Measurements from ENCODE around the gene CCDC194.
"Not testable (repeated sequence)": the region's sequence is repeated elsewhere in the genome, so short reads cannot be mapped to it uniquely, and the experiment has no call there.

Gene CCDC194

GRCh38 chr19:17376935-17377600, 16.9 kb downstream of the CCDC194 start, which contains the start of gene PLVAP:
Gene PLVAP, minus strand, starts transcription at chr19:17377342. Its CDS starts 54 bp downstream, at chr19:17377288.
- no peaks in the 10 kb centered on the region for H3K27me3 ChIP-seq (ENCODE audit: insufficient read depth, low read length)
- no peak within 1 kb of the TSS for H2BK5ac ChIP-seq (ENCODE audit: low read depth, low read length, poor library complexity)
- H2AFZ ChIP-seq (ENCODE audit: insufficient read depth, low read length, poor library complexity) = no peak within 1 kb of the TSS
- no peaks in the 10 kb centered on the region for H3K79me2 ChIP-seq (ENCODE audit: control insufficient read depth, insufficient read depth, low read length, poor library complexity)
- no CpG with 5 or more reads among the region's 39 CpGs for WGBS (ENCODE audit: extremely low coverage, insufficient coverage, insufficient read length)
- no peak within 1 kb of the TSS for H3K27ac ChIP-seq (ENCODE audit: low read depth, low read length)
- H3K36me3 ChIP-seq (ENCODE audit: control insufficient read depth in 1 of 2, insufficient read depth in 2 of 2, low read length in 2 of 2) = no peaks in the 10 kb centered on the region
- H3K4ac ChIP-seq (ENCODE audit: low read depth, low read length) = no peak within 1 kb of the TSS
- H3K9me3 ChIP-seq (ENCODE audit: insufficient read depth, low read depth, low read length) = no peaks in the 10 kb centered on the region
- H2BK12ac ChIP-seq (ENCODE audit: low read length) = no peak within 1 kb of the TSS
- H3K14ac ChIP-seq (ENCODE audit: low read length) = no peak within 1 kb of the TSS
- no peak within 1 kb of the TSS for H2BK120ac ChIP-seq (ENCODE audit: insufficient read depth, low read length, poor library complexity)
- H3K4me3 ChIP-seq (ENCODE audit: low read depth, low read length) = no peak within 1 kb of the TSS
- peaks cover 0 to 7% of the 10 kb centered on the region in 2 experiments for H3K4me1 ChIP-seq (ENCODE audit: control insufficient read depth in 1 of 2, insufficient read depth in 2 of 2, low read length in 2 of 2)
- H3K79me1 ChIP-seq (ENCODE audit: low read length) = no peaks in the 10 kb centered on the region
- H3K9ac ChIP-seq (ENCODE audit: low read length) = no peak within 1 kb of the TSS
- H2AK5ac ChIP-seq (ENCODE audit: low read length) = no peak within 1 kb of the TSS
- no peak for DNase-seq
- no peak within 1 kb of the TSS for H4K8ac ChIP-seq (ENCODE audit: low read depth, low read length)
- H3K18ac ChIP-seq (ENCODE audit: low read length) = no peak within 1 kb of the TSS
- H4K91ac ChIP-seq (ENCODE audit: low read depth, low read length) = no peak within 1 kb of the TSS
- H3K4me2 ChIP-seq (ENCODE audit: low read length) = no peak within 1 kb of the TSS
- no peak within 1 kb of the TSS for H4K12ac ChIP-seq (ENCODE audit: low read depth, low read length)
- H3K23ac ChIP-seq (ENCODE audit: low read length) = no peak within 1 kb of the TSS

GRCh38 chr19:17370026-17370587, 23.9 kb downstream of the CCDC194 start:
- H2AFZ ChIP-seq (ENCODE audit: insufficient read depth, low read length, poor library complexity) = no peak overlapping the region
- peak; percentile 14 to 40 for DNase-seq

GRCh38 chr19:17365361-17365760, 28.6 kb downstream of the CCDC194 start:
- Histone ChIP-seq H4K91ac (ENCODE audit: low read depth, low read length) (no peak overlapping the region), H3K4me2 (ENCODE audit: low read length) (no peak overlapping the region), H3K4me3 (ENCODE audit: low read depth, low read length) (no peak overlapping the region), H2BK12ac (ENCODE audit: low read length) (no peak overlapping the region), H3K18ac (ENCODE audit: low read length) (no peak overlapping the region), H3K27ac (ENCODE audit: low read depth, low read length) (no peak overlapping the region), H3K27me3 (ENCODE audit: insufficient read depth, low read length) (no peaks in the 10 kb centered on the region), H3K9me3 (ENCODE audit: insufficient read depth, low read depth, low read length) (no peaks in the 10 kb centered on the region), H4K12ac (ENCODE audit: low read depth, low read length) (no peak overlapping the region), H3K4ac (ENCODE audit: low read depth, low read length) (no peak overlapping the region), H3K14ac (ENCODE audit: low read length) (no peak overlapping the region), H4K8ac (ENCODE audit: low read depth, low read length) (no peak overlapping the region), H3K4me1 (ENCODE audit: control insufficient read depth in 1 of 2, insufficient read depth in 2 of 2, low read length in 2 of 2) (no peaks in the 10 kb centered on the region), H3K23ac (ENCODE audit: low read length) (no peak overlapping the region), H2AFZ (ENCODE audit: insufficient read depth, low read length, poor library complexity) (no peak overlapping the region), H3K79me1 (ENCODE audit: low read length) (no peaks in the 10 kb centered on the region), H2BK120ac (ENCODE audit: insufficient read depth, low read length, poor library complexity) (no peak overlapping the region), H3K79me2 (ENCODE audit: control insufficient read depth, insufficient read depth, low read length, poor library complexity) (no peaks in the 10 kb centered on the region), H2AK5ac (ENCODE audit: low read length) (no peak overlapping the region), H3K9ac (ENCODE audit: low read length) (no peak overlapping the region), H2BK5ac (ENCODE audit: low read depth, low read length, poor library complexity) (no peak overlapping the region), H3K36me3 (ENCODE audit: control insufficient read depth in 1 of 2, insufficient read depth in 2 of 2, low read length in 2 of 2) (no peaks in the 10 kb centered on the region)
- no peak for DNase-seq
- WGBS (ENCODE audit: extremely low coverage, insufficient coverage, insufficient read length) = no CpG with 5 or more reads among the region's 22 CpGs

More at GRCh38 chr19:17370026-17370587, 23.9 kb downstream of the CCDC194 start:
- Histone ChIP-seq H3K27me3 (ENCODE audit: insufficient read depth, low read length) (no peaks in the 10 kb centered on the region), H4K12ac (ENCODE audit: low read depth, low read length) (no peak overlapping the region), H3K4me2 (ENCODE audit: low read length) (no peak overlapping the region), H3K9ac (ENCODE audit: low read length) (no peak overlapping the region), H3K4me3 (ENCODE audit: low read depth, low read length) (no peak overlapping the region), H2AK5ac (ENCODE audit: low read length) (no peak overlapping the region), H3K4ac (ENCODE audit: low read depth, low read length) (no peak overlapping the region), H3K79me1 (ENCODE audit: low read length) (no peaks in the 10 kb centered on the region), H3K9me3 (ENCODE audit: insufficient read depth, low read depth, low read length) (no peaks in the 10 kb centered on the region), H4K91ac (ENCODE audit: low read depth, low read length) (no peak overlapping the region), H3K27ac (ENCODE audit: low read depth, low read length) (no peak overlapping the region), H2BK5ac (ENCODE audit: low read depth, low read length, poor library complexity) (no peak overlapping the region), H3K79me2 (ENCODE audit: control insufficient read depth, insufficient read depth, low read length, poor library complexity) (no peaks in the 10 kb centered on the region), H3K23ac (ENCODE audit: low read length) (no peak overlapping the region), H2BK12ac (ENCODE audit: low read length) (no peak overlapping the region), H3K18ac (ENCODE audit: low read length) (no peak overlapping the region), H3K36me3 (ENCODE audit: control insufficient read depth in 1 of 2, insufficient read depth in 2 of 2, low read length in 2 of 2) (no peaks in the 10 kb centered on the region), H3K4me1 (ENCODE audit: control insufficient read depth in 1 of 2, insufficient read depth in 2 of 2, low read length in 2 of 2) (no peaks in the 10 kb centered on the region), H2BK120ac (ENCODE audit: insufficient read depth, low read length, poor library complexity) (no peak overlapping the region), H3K14ac (ENCODE audit: low read length) (no peak overlapping the region), H4K8ac (ENCODE audit: low read depth, low read length) (no peak overlapping the region)
- no CpG with 5 or more reads among the region's 8 CpGs for WGBS (ENCODE audit: extremely low coverage, insufficient coverage, insufficient read length)

GRCh38 chr19:17363852-17364605, 30.0 kb downstream of the CCDC194 start:
- H4K8ac ChIP-seq (ENCODE audit: low read depth, low read length); H3K14ac ChIP-seq (ENCODE audit: low read length); H4K91ac ChIP-seq (ENCODE audit: low read depth, low read length); H3K18ac ChIP-seq (ENCODE audit: low read length); H3K4me2 ChIP-seq (ENCODE audit: low read length); H2BK12ac ChIP-seq (ENCODE audit: low read length); H3K27me3 ChIP-seq (ENCODE audit: insufficient read depth, low read length); H3K4me1 ChIP-seq (ENCODE audit: control insufficient read depth in 1 of 2, insufficient read depth in 2 of 2, low read length in 2 of 2); H3K23ac ChIP-seq (ENCODE audit: low read length); H3K27ac ChIP-seq (ENCODE audit: low read depth, low read length); H2AK5ac ChIP-seq (ENCODE audit: low read length); H4K12ac ChIP-seq (ENCODE audit: low read depth, low read length); H3K4ac ChIP-seq (ENCODE audit: low read depth, low read length); H3K4me3 ChIP-seq (ENCODE audit: low read depth, low read length); H2BK120ac ChIP-seq (ENCODE audit: insufficient read depth, low read length, poor library complexity); DNase-seq; H2BK5ac ChIP-seq (ENCODE audit: low read depth, low read length, poor library complexity); H3K79me1 ChIP-seq (ENCODE audit: low read length); H2AFZ ChIP-seq (ENCODE audit: insufficient read depth, low read length, poor library complexity); H3K79me2 ChIP-seq (ENCODE audit: control insufficient read depth, insufficient read depth, low read length, poor library complexity); H3K9me3 ChIP-seq (ENCODE audit: insufficient read depth, low read depth, low read length); H3K9ac ChIP-seq (ENCODE audit: low read length); H3K36me3 ChIP-seq (ENCODE audit: control insufficient read depth in 1 of 2, insufficient read depth in 2 of 2, low read length in 2 of 2): not testable (repeated sequence)
- WGBS (ENCODE audit: extremely low coverage, insufficient coverage, insufficient read length) = no CpG with 5 or more reads among the region's 20 CpGs

All from trophoblast cell (in vitro differentiated cells and primary cell).